ENCODE data around the gene CTRL.

CTRL gene

DNA sequence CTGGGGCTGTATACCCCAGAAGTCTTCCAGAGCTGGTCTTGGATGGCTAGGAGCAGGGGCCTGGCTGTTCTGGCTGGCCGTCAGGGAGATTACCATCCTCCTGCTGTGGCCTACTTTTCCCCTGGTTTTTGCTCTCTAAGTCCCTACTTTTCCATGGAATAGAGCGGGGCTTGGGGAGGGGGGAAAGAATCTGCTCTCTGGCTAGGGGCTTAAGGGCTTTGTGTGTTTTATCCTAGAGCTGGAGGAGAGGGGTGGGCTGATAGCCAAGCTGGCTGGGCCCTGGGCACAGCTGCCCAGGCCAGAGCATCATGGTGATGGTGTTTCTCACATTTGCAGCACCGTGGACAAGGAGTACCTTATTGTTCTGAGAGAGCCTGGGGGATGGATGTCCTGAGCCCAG, 43.3 kb downstream of the CTRL start:
- no peak overlapping the region for H3K27ac Mint-ChIP-seq
- peaks cover 6% of the 10 kb centered on the region for H3K4me1 Mint-ChIP-seq (ENCODE audit: low read depth)
- no peak overlapping the region for H3K4me3 Mint-ChIP-seq
- intact Hi-C loops (cut with micrococcal nuclease) = no loop called here
- H3K9me3 Mint-ChIP-seq = no peaks in the 10 kb centered on the region
- no peaks in the 10 kb centered on the region for H3K27me3 Mint-ChIP-seq
- peaks cover 43% of the 10 kb centered on the region for H3K36me3 Mint-ChIP-seq (ENCODE audit: low read depth)

DNA sequence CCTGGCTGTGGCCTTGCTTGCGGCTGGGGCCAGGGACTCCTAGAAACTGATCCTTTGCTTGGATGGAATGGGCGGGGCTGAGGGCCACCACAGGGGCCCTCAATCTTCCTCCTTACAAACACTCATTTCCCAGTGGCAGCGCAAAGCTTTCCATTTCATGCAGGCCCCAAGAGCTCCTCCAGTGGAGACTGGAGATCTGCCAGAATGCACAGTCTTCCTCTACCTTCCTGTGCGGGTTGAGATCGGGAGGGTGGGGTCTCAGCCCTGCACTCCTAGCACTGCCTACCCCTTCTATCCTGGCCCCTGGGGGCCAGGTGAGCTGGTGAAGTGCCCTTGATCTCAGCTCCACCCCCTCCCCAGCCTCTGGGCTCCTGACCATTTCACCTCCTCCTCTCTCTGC, 45.3 kb downstream of the CTRL start:
- Mint-ChIP-seq H3K27me3 (no peaks in the 10 kb centered on the region), H3K4me1 (ENCODE audit: low read depth) (peaks cover 6% of the 10 kb centered on the region), H3K9me3 (no peaks in the 10 kb centered on the region), H3K36me3 (ENCODE audit: low read depth) (peaks cover 62% of the 10 kb centered on the region), H3K4me3 (no peak overlapping the region), H3K27ac (no peak overlapping the region)
- intact Hi-C loops (cut with micrococcal nuclease) = no loop called here

DNA sequence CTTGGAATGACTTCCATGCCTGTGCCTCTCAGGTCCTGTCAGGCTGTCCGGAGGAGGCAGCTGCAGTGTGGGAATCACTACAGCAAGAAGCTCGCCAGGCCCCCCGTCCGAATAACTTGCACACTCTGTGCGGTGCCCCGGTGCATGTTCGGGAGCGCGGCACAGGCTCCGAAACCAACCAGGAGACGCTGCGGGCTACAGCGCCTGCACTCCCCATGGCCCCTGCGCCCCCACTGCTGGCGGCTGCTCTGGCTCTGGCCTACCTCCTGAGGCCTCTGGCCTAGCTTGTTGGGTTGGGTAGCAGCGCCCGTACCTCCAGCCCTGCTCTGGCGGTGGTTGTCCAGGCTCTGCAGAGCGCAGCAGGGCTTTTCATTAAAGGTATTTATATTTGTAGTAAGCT, 45.7 kb downstream of the CTRL start:
- Mint-ChIP-seq H3K4me1 (ENCODE audit: low read depth) (peaks cover 6% of the 10 kb centered on the region), H3K36me3 (ENCODE audit: low read depth) (peaks cover 67% of the 10 kb centered on the region), H3K27ac (no peak overlapping the region), H3K9me3 (no peaks in the 10 kb centered on the region), H3K4me3 (no peak overlapping the region), H3K27me3 (no peaks in the 10 kb centered on the region)
- intact Hi-C loops (cut with micrococcal nuclease) = no loop called here

DNA sequence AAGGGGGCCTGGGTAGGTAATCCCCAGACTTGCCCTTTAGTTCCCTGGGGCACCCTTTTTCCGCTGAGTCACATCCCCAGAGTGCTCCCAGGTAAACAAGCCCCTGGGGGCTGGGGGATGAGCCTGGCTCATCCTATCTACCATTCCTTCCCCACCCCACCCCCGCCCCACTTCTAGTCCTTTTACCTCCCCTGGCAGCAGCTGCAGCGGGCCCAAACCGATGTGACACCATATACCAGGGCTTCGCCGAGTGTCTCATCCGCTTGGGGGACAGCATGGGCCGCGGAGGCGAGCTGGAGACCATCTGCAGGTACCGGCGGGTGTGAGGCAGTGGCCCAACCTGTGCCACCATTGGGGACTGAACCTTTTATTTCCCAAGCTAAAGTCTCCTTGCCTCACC, 46.1 kb downstream of the CTRL start:
- intact Hi-C loops (cut with micrococcal nuclease) = no loop called here
- no peak overlapping the region for H3K27ac Mint-ChIP-seq
- H3K27me3 Mint-ChIP-seq = no peaks in the 10 kb centered on the region
- H3K36me3 Mint-ChIP-seq (ENCODE audit: low read depth) = peaks cover 71% of the 10 kb centered on the region
- H3K4me1 Mint-ChIP-seq (ENCODE audit: low read depth) = peaks cover 6% of the 10 kb centered on the region
- no peaks in the 10 kb centered on the region for H3K9me3 Mint-ChIP-seq
- H3K4me3 Mint-ChIP-seq = no peak overlapping the region

DNA sequence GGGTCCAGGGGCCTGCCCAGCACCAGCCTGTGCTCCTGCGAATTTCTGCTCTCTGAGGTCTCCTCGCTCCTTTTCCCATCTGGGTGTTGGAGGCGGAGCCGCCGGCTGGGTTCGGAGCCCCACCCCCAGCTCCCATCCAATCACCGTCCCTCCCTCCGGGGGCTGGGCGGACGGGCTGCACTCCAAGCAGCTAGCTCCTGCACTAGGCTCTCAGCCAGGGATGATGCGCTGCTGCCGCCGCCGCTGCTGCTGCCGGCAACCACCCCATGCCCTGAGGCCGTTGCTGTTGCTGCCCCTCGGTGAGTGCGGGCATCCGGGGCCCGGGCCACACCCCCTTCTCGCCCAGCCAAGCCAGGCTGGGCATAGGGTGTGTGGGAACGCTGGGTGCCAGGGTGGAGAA, 47.0 kb downstream of the CTRL start, which contains the start of gene NRN1L:
TSS of gene NRN1L (plus strand) at position 202 of the 400 bp plus-strand sequence. CDS start at position 221, 19 bp downstream.
- H3K27ac Mint-ChIP-seq = no peak within 1 kb of the TSS
- intact Hi-C loops (cut with micrococcal nuclease) = no loop called here
- no peaks in the 10 kb centered on the region for H3K9me3 Mint-ChIP-seq
- H3K4me1 Mint-ChIP-seq (ENCODE audit: low read depth) = peaks cover 6% of the 10 kb centered on the region
- H3K4me3 Mint-ChIP-seq = no peak within 1 kb of the TSS
- H3K36me3 Mint-ChIP-seq (ENCODE audit: low read depth) = peaks cover 79% of the 10 kb centered on the region
- H3K27me3 Mint-ChIP-seq = no peaks in the 10 kb centered on the region

DNA sequence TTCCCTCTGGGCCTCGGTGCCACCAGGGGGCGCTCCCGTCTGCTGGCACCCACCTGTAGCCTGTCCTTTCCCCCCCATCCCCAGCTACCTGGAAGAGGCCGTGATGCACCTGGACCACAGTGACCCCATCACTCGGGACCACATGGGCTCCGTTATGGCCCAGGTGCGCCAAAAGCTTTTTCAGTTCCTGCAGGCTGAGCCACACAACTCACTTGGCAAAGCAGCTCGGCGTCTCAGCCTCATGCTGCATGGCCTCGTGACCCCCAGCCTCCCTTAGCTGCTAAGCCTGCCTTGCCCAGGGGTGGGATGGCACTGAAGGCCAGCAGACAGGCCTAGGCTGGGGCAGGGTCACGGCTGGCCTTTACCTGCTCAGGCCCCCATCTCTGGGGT, 47.8 kb downstream of the CTRL start:
- Mint-ChIP-seq H3K9me3 (no peaks in the 10 kb centered on the region), H3K36me3 (ENCODE audit: low read depth) (peaks cover 88% of the 10 kb centered on the region), H3K4me3 (no peak overlapping the region), H3K4me1 (ENCODE audit: low read depth) (peaks cover 6% of the 10 kb centered on the region), H3K27ac (no peak overlapping the region), H3K27me3 (no peaks in the 10 kb centered on the region)
- intact Hi-C loops (cut with micrococcal nuclease) = no loop called here

DNA sequence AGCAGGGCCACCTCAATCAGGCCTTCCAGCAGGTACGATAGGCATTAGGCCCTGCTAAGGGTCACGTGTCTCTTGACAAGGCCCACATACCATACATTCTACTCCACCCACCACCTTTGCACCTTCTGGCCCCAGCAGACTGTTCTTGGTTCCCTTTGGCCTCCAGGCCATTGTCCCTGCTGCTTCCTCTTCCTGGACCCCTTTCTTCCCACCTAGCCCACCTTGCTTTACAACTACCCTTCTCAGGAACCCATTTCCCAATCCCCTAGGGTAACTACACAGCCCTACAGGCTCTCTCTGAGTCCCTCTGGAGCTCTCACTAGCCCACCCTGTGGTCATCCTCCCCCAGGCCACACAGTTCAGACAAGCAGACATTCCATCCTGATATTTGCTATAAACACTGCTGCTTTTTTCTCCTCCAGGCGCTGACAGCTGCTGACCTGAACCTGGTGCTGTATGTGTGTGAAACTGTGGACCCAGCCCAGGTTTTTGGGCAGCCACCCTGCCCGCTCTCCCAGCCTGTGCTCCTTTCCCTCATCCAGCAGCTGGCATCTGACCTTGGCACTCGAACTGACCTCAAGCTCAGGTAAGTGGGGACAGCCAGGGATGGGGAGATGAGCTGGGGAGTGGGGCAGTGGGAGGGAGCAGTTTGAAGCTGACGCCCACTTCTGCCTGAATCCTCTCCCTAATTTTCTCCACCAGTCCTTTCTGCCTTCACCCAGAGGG, 48.4 kb downstream of the CTRL start:
- peaks cover 93% of the 10 kb centered on the region for H3K36me3 Mint-ChIP-seq (ENCODE audit: low read depth)
- H3K4me1 Mint-ChIP-seq (ENCODE audit: low read depth) = peaks cover 6% of the 10 kb centered on the region
- no peaks in the 10 kb centered on the region for H3K27me3 Mint-ChIP-seq
- H3K4me3 Mint-ChIP-seq = no peak overlapping the region
- intact Hi-C loops (cut with micrococcal nuclease) = no loop called here
- no peak overlapping the region for H3K27ac Mint-ChIP-seq
- H3K9me3 Mint-ChIP-seq = no peaks in the 10 kb centered on the region

DNA sequence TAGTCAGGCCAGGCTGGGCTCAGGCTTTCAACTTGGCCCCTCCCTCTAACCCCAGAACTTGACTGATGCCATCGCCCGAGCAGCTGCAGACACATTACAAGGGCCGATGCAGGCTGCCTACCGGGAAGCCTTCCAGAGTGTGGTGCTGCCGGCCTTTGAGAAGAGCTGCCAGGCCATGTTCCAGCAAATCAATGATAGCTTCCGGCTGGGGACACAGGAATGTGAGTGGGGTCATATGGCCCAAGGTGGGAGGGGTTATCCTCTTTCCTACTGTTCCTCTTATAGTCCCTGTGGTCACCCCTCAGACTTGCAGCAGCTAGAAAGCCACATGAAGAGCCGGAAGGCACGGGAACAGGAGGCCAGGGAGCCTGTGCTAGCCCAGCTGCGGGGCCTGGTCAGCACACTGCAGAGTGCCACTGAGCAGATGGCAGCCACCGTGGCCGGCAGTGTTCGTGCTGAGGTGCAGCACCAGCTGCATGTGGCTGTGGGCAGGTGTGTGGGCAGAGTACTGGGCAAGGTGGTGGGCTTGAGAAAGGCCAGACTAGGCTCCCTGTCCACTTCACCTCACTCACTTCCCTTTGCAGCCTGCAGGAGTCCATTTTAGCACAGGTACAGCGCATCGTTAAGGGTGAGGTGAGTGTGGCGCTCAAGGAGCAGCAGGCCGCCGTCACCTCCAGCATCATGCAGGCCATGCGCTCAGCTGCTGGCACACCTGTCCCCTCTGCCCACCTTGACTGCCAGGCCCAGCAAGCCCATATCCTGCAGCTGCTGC, 49.1 kb downstream of the CTRL start:
- peaks cover 11% of the 10 kb centered on the region for H3K4me1 Mint-ChIP-seq (ENCODE audit: low read depth)
- intact Hi-C loops (cut with micrococcal nuclease) = no loop called here
- no peak overlapping the region for H3K27ac Mint-ChIP-seq
- H3K36me3 Mint-ChIP-seq (ENCODE audit: low read depth) = peaks cover 98% of the 10 kb centered on the region
- H3K4me3 Mint-ChIP-seq = no peak overlapping the region
- H3K27me3 Mint-ChIP-seq = no peaks in the 10 kb centered on the region
- H3K9me3 Mint-ChIP-seq = no peaks in the 10 kb centered on the region

DNA sequence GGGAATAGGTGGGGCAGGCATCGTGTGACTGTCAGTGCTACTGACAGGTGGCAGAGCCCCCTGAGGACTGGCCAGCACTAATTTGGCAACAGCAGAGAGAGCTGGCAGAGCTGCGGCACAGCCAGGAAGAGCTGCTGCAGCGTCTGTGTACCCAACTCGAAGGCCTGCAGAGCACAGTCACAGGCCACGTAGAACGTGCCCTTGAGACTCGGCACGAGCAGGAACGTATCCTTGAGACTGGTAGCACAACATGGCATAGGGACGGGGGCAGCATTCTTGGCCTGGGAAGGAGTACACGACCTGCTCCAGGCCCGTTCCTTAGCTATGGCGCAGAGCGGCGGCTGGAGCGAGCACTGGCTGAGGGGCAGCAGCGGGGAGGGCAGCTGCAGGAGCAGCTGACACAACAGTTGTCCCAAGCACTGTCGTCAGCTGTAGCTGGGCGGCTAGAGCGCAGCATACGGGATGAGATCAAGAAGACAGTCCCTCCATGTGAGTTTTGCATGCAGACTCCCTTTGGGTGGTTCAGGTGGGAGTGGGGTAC, 50.0 kb downstream of the CTRL start:
- intact Hi-C loops (cut with micrococcal nuclease) = no loop called here
- H3K9me3 Mint-ChIP-seq = no peaks in the 10 kb centered on the region
- H3K27me3 Mint-ChIP-seq = no peaks in the 10 kb centered on the region
- no peak overlapping the region for H3K4me3 Mint-ChIP-seq
- peaks cover 98% of the 10 kb centered on the region for H3K36me3 Mint-ChIP-seq (ENCODE audit: low read depth)
- peaks cover 19% of the 10 kb centered on the region for H3K4me1 Mint-ChIP-seq (ENCODE audit: low read depth)
- H3K27ac Mint-ChIP-seq = no peak overlapping the region

DNA sequence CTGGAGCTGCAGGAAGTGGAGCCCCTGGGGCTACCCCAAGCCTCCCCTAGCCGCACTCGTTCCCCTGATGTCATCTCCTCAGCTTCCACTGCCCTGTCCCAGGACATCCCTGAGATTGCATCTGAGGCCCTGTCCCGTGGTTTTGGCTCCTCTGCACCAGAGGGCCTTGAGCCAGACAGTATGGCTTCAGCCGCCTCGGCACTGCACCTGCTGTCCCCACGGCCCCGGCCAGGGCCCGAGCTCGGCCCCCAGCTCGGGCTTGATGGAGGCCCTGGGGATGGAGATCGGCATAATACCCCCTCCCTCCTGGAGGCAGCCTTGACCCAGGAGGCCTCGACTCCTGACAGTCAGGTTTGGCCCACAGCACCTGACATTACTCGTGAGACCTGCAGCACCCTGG, 51.1 kb downstream of the CTRL start:
- Mint-ChIP-seq H3K4me1 (ENCODE audit: low read depth) (peaks cover 25% of the 10 kb centered on the region), H3K36me3 (ENCODE audit: low read depth) (peaks cover 98% of the 10 kb centered on the region), H3K4me3 (no peak overlapping the region), H3K27me3 (no peaks in the 10 kb centered on the region), H3K9me3 (no peaks in the 10 kb centered on the region), H3K27ac (no peak overlapping the region)
- intact Hi-C loops (cut with micrococcal nuclease) = no loop called here

DNA sequence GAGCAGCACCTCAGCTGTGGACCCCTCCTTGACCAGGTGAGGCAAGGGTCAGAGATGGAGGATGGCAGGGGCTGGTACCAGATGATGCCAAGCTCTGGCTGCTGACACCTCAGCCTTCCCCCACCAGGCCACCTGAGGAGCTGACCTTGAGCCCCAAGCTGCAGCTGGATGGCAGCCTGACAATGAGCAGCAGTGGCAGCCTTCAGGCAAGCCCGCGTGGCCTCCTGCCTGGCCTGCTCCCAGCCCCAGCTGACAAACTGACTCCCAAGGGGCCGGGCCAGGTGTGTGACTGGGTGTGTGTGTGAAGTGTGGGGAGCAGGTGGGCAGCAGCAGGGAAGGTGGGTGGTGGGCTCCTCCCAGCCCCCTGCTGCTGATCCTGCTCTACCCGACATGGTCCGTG, 51.7 kb downstream of the CTRL start:
- Mint-ChIP-seq H3K36me3 (ENCODE audit: low read depth) (peaks cover 99% of the 10 kb centered on the region), H3K9me3 (no peaks in the 10 kb centered on the region), H3K27me3 (no peaks in the 10 kb centered on the region), H3K27ac (no peak overlapping the region), H3K4me3 (no peak overlapping the region), H3K4me1 (ENCODE audit: low read depth) (peaks cover 32% of the 10 kb centered on the region)
- intact Hi-C loops (cut with micrococcal nuclease) = loop anchor here (10.0 kb wide), 1 partner anchor 55 kb away; the partner anchor contains the start of genes CTRL and PSMB10

Measured in dendritic cell treated with granulocyte-macrophage colony-stimulating factor and Interleukin-4, amounts not matched to agents 40 ng/mL and 50 ng/mL, for 4 days (primary cell).